Endothelial cell of umbilical vein (primary cell): ENCODE data around the gene GAK.

Experiments
- EZH2 ChIP-seq: IDR thresholded peaks from 2 replicates; pipeline ENCODE4 v1.6.1; 2012; ENCODE audit warnings: borderline replicate concordance, low read depth, mild to moderate bottlenecking, moderate library complexity, low read length, inconsistent platforms; ENCODE audit not compliant: severe bottlenecking
- MYC ChIP-seq: IDR thresholded peaks from one replicate; pipeline ENCODE4 v1.6.1; 2011; ENCODE audit warnings: mild to moderate bottlenecking, low read depth, low read length
- POLR2A ChIP-seq: IDR thresholded peaks from 2 replicates; pipeline ENCODE4 v1.6.1; 2012; ENCODE audit warnings: low read depth, mild to moderate bottlenecking, control low read depth, low read length
- POLR2AphosphoS5 ChIP-seq: IDR thresholded peaks from 2 replicates; pipeline ENCODE4 v1.6.1; 2012; ENCODE audit warnings: low read depth, mild to moderate bottlenecking, control low read depth, low read length, moderate library complexity; ENCODE audit not compliant: insufficient read depth
- TF ChIP-seq, protein P1 (sequence below), 2 donors: IDR thresholded peaks; 1 replicate in 1 of 2; 2 replicates in 1 of 2; pipeline ENCODE4 v1.5.1; 2011; ENCODE audit warnings: low read length in 2 of 2, mild to moderate bottlenecking in 2 of 2, moderate library complexity in 2 of 2, control low read depth in 1 of 2, inconsistent platforms in 1 of 2, low read depth in 1 of 2; ENCODE audit not compliant: insufficient read depth in 1 of 2; ENCODE audit errors: extremely low read depth in 1 of 2

DNA sequence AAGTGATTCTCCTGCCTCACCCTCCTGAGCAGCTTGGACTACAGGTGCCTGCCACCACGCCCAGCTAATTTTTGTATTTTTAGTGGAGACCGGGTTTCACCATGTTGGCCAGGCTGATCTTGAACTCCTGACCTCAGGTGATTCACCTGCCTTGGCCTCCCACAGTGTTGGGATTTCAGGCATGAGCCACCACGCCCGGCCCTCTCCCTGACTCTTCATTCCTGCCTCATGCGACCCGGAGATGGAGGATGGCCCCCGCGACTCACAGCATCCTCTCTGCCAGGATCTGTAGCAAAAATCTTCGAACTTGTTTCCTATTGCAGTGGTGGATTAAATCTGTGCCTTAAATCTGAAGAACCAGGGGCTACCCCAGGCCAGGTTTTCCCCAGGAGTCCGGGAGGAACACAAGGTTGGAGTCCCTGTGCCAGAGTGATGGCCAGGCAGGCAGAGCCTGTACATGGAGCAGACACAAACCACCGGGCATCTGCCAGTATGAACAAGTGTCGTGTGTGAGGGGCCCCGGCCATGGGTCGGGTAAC, 117.7 kb downstream of the GAK start:
- TF ChIP-seq, protein P1, sequence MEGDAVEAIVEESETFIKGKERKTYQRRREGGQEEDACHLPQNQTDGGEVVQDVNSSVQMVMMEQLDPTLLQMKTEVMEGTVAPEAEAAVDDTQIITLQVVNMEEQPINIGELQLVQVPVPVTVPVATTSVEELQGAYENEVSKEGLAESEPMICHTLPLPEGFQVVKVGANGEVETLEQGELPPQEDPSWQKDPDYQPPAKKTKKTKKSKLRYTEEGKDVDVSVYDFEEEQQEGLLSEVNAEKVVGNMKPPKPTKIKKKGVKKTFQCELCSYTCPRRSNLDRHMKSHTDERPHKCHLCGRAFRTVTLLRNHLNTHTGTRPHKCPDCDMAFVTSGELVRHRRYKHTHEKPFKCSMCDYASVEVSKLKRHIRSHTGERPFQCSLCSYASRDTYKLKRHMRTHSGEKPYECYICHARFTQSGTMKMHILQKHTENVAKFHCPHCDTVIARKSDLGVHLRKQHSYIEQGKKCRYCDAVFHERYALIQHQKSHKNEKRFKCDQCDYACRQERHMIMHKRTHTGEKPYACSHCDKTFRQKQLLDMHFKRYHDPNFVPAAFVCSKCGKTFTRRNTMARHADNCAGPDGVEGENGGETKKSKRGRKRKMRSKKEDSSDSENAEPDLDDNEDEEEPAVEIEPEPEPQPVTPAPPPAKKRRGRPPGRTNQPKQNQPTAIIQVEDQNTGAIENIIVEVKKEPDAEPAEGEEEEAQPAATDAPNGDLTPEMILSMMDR (IDR thresholded peaks at IDR 0.05; ENCODE audit: extremely low read depth in 1 of 2, insufficient read depth in 1 of 2, low read depth in 1 of 2, low read length in 2 of 2) = no peak
- TF ChIP-seq POLR2A (no peak), MYC (no peak), POLR2AphosphoS5 (no peak), EZH2 (no peak)
